ENCODE results near the gene PALMD. TPM values are rescaled to one million over a fixed set of nuclear protein-coding genes. Genes with fewer than 3 reads are reported as not detected.
A peak's percentile ranks its signal among the peaks of the same experiment; 100 is the strongest.

The PALMD gene
- total RNA-seq, 4 donors from 2014 or later: 64.5 to 105 (median 72.0) TPM

DNA sequence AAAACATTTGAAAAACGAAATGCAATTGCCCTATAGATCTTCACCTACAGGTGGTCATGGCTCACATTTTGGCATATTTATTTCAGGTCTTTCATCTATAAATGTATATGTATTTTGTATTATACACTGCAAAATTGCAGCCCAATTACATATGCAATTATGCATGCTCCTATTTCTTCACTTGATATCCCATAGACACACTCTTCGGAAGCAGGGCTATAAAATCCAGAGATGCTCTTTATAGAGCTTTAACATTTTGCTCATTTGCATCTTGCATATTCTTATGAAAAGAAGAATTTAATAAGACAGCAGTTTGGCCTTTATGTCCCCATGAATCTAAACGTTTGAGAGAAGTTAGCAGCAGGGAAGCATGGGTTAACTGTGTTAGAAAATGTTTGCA is 44.7 kb upstream of the PALMD start:
- 50 to 53% methylated on average over 3 of the region's 3 CpGs for WGBS, 2 donors
- H3K36me3 ChIP-seq: no peaks in the 10 kb centered on the region
- no peaks in the 10 kb centered on the region for H3K9me3 ChIP-seq
- no peak for TF ChIP-seq EP300 (IDR thresholded peaks at IDR 0.05)
- TF ChIP-seq, protein P1, sequence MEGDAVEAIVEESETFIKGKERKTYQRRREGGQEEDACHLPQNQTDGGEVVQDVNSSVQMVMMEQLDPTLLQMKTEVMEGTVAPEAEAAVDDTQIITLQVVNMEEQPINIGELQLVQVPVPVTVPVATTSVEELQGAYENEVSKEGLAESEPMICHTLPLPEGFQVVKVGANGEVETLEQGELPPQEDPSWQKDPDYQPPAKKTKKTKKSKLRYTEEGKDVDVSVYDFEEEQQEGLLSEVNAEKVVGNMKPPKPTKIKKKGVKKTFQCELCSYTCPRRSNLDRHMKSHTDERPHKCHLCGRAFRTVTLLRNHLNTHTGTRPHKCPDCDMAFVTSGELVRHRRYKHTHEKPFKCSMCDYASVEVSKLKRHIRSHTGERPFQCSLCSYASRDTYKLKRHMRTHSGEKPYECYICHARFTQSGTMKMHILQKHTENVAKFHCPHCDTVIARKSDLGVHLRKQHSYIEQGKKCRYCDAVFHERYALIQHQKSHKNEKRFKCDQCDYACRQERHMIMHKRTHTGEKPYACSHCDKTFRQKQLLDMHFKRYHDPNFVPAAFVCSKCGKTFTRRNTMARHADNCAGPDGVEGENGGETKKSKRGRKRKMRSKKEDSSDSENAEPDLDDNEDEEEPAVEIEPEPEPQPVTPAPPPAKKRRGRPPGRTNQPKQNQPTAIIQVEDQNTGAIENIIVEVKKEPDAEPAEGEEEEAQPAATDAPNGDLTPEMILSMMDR (IDR thresholded peaks at IDR 0.05): no peak
- TF ChIP-seq POLR2A (IDR thresholded peaks at IDR 0.05): no peak
- peaks cover 0 to 11% (median 0%) of the 10 kb centered on the region in 4 donors for H3K4me1 ChIP-seq
- H3K27me3 ChIP-seq: no peaks in the 10 kb centered on the region
- no peak overlapping the region for H3K27ac ChIP-seq
- DNase-seq (ENCODE audit: low spot score in 2 of 2): no peak
- H3K4me3 ChIP-seq: no peak overlapping the region

DNA sequence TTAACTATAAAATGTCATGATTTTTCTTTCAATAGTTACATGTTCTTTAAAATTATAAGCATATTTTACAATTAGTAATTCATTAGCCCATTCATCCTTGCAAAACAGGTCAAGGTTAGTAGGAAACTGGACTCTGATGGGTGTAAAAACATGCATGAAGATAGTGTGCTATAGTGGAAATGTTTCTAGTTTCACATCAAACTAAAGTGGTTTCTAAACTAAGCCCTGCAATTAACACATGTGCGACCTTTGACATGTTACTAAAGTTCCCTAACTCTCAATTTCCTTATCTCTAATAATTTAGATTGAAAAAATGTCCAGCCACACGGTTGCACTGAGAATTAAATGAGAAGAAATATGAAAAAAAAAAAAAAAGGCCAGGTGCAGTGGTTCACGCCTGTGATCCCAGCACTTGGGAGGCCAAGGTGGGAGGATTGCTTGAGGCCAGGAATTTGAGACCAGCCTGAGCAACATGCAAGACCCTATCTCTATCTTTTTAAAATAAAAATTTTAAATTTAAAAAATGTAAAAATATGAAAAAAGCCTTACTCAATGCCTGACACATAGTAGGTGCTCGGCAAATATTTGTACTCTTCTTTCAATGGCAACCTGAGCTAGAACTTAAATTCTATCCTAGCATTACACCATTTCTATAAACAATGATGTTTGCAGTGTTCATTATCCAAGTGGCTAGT is 44.1 kb upstream of the PALMD start:
- Histone ChIP-seq H3K27me3 (no peaks in the 10 kb centered on the region), H3K36me3 (no peaks in the 10 kb centered on the region), H3K9me3 (no peaks in the 10 kb centered on the region), H3K27ac (no peak overlapping the region), H3K4me3 (no peak overlapping the region), H3K4me1 (peaks cover 0 to 11% (median 0%) of the 10 kb centered on the region in 4 donors)
- no peak for DNase-seq (ENCODE audit: low spot score in 2 of 2)
- 86 to 88% methylated on average over 4 of the region's 4 CpGs for WGBS, 2 donors
- TF ChIP-seq POLR2A (IDR thresholded peaks at IDR 0.05): no peak
- TF ChIP-seq, protein P1 (IDR thresholded peaks at IDR 0.05): no peak
- TF ChIP-seq EP300 (IDR thresholded peaks at IDR 0.05): no peak

DNA sequence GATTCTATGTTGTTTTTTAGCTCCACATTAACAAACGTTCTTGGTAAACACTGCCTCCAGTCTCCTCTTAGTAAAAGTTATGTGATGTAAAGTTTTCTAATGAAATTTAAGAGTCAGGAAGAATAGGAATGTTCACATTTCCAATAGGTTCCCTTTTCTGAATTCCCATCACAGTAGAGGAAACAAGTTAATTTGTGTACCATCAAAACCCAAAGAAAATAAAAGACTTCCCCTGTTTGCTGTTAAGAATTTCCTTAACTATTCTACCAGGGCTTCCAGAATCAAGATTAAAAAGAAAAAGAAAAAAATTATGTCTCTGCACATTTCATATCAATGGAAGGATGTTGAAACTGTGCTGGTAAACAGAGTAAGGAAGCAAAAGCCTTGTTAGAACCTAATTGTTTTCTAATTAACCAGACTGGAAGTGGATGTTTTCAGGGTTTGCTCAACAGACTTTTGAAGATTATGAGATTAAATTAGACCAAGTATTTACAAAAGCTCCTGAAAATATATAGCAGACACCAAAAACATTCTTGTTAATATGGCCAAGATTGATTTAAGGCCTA is 43.4 kb upstream of the PALMD start:
- no peak for DNase-seq (ENCODE audit: low spot score in 2 of 2)
- TF ChIP-seq, protein P1 (IDR thresholded peaks at IDR 0.05): no peak
- TF ChIP-seq POLR2A (IDR thresholded peaks at IDR 0.05) (no peak), EP300 (IDR thresholded peaks at IDR 0.05) (no peak)
- WGBS, 2 donors: 29% methylated on average over 1 of the region's 1 CpG
- no peak overlapping the region for H3K4me3 ChIP-seq
- H3K36me3 ChIP-seq: no peaks in the 10 kb centered on the region
- H3K27ac ChIP-seq: no peak overlapping the region
- H3K27me3 ChIP-seq: no peaks in the 10 kb centered on the region
- H3K9me3 ChIP-seq: peaks cover 0 to under 1% (median 0%) of the 10 kb centered on the region in 4 donors
- H3K4me1 ChIP-seq: peaks cover 0 to 11% (median 0%) of the 10 kb centered on the region in 4 donors

DNA sequence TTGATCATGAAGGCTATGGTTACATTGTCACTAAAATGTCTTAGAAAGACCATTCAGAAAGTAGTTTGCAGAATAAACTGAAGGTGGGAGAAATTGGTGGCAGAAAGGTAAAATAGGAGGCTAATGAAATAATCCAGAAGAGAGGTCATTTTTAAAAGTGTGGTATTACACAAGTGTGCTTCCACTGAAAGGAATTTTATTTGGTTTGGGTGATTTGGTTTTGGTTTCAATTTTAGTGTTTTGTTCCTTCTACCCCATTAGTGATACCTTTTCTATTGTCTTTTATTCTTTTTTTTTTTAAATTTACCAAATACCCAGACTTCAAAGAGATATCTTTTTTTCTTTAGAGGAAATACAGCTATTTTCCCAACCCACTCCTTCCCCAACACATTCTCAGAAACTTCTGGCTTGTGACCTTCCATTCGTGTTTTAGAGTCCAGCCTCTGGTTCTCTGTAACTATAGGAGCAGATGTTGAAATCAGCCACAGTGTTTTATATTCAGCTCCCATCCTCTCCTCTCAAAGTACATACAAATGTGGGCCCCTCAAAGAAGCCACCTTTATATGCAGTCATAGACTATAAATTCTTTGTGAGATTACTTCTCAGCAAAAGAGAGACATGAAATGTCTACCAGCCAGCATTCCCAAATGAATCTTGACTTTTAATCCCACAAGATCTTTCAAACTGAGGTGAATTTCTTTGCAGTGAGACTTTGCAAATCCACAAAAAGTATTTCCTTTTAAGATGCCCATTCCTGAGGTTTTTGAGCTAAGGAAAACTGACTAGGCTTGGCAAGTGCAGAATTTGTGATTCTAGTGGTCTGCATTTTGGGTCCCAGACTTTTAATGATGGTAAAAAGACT is 42.0 kb upstream of the PALMD start:
- H3K27me3 ChIP-seq: no peaks in the 10 kb centered on the region
- H3K4me3 ChIP-seq: no peak overlapping the region
- no peaks in the 10 kb centered on the region for H3K36me3 ChIP-seq
- no peak for TF ChIP-seq EP300 (IDR thresholded peaks at IDR 0.05)
- no peak for TF ChIP-seq POLR2A (IDR thresholded peaks at IDR 0.05)
- TF ChIP-seq, protein P1 (IDR thresholded peaks at IDR 0.05): no peak
- H3K4me1 ChIP-seq: peaks cover 0 to 11% (median 0%) of the 10 kb centered on the region in 4 donors
- peak overlapping the region in 2 of 4 donors; percentile 35 to 44 for H3K27ac ChIP-seq
- DNase-seq (ENCODE audit: low spot score in 2 of 2): no peak
- peaks cover 0 to 3% (median 0%) of the 10 kb centered on the region in 4 donors for H3K9me3 ChIP-seq
- WGBS, 2 donors: 44 to 46% methylated on average over 1 of the region's 1 CpG
